IMR-90 (cell line): ENCODE measurements around the gene HAO2. TPM values are rescaled to one million over a fixed set of nuclear protein-coding genes. Genes with fewer than 3 reads are reported as not detected.

Experiments used
- ATAC-seq: fragments of 200-7000 bp; cut with Tn5 transposase; 2 replicates; pipeline ENCODE4 v1.9.1; 2020; ENCODE audit warnings: low read depth, mild to moderate bottlenecking, moderate library complexity
- BruUV-seq: library from RNA; stranded (reverse); fragments of 400-500 nt; replicated peaks from 2 replicates; lab custom pipeline; 2021; lab: Mats Ljungman, UMichigan
- CTCF ChIA-PET: fragments of 300-600 bp; formaldehyde crosslinking; extraction: SDS; loops from one replicate; lab custom pipeline; 2021; ENCODE audit warnings: antibody characterized with exemption; lab: Yijun Ruan, JAX
- POLR2A ChIA-PET: fragments of 300-600 bp; sonication (Branson Sonifier 250); formaldehyde crosslinking; loops from one replicate; lab custom pipeline; 2022; ENCODE audit warnings: antibody characterized with exemption; ENCODE audit not compliant: unreplicated experiment; lab: Charles Lee
- DNase-seq: peaks from one replicate; pipeline ENCODE4 v3.0.0; 2013
- H2AFZ ChIP-seq: replicated peaks from 2 replicates; pipeline ENCODE3; 2013; ENCODE audit warnings: low read length, mild to moderate bottlenecking; ENCODE audit not compliant: poor library complexity
- H2AK5ac ChIP-seq: 2 replicates; pipeline ENCODE4 v1.6.1; 2013; ENCODE audit warnings: low read depth, low read length, inconsistent platforms
- H2AK9ac ChIP-seq: replicated peaks from 2 replicates; pipeline ENCODE3; 2013; ENCODE audit warnings: mild to moderate bottlenecking, low read depth, low read length, moderate library complexity; ENCODE audit not compliant: poor library complexity
- H2BK120ac ChIP-seq: 2 replicates; pipeline ENCODE4 v1.6.1; 2013; ENCODE audit warnings: low read depth, low read length, inconsistent platforms
- H2BK15ac ChIP-seq: 3 replicates; pipeline ENCODE4 v1.6.1; 2013; ENCODE audit warnings: low read depth, low read length, inconsistent platforms
- H2BK20ac ChIP-seq: 2 replicates; pipeline ENCODE4 v1.6.1; 2013; ENCODE audit warnings: low read depth, mild to moderate bottlenecking, inconsistent platforms, low read length, moderate library complexity
- H2BK5ac ChIP-seq: 2 replicates; pipeline ENCODE4 v1.6.1; 2013; ENCODE audit warnings: mild to moderate bottlenecking, low read depth, low read length, inconsistent platforms; ENCODE audit not compliant: poor library complexity, severe bottlenecking
- H3K14ac ChIP-seq: replicated peaks from 2 replicates; pipeline ENCODE4 v1.6.1; 2013; ENCODE audit warnings: low read depth, low read length, inconsistent platforms
- H3K18ac ChIP-seq: 2 replicates; pipeline ENCODE4 v1.6.1; 2013; ENCODE audit warnings: low read depth, low read length, control low read depth
- H3K23ac ChIP-seq: 2 replicates; pipeline ENCODE4 v1.6.1; 2013; ENCODE audit warnings: low read depth, low read length, inconsistent platforms
- H3K27ac ChIP-seq: 2 replicates; pipeline ENCODE4 v1.5.1; 2013; ENCODE audit warnings: mild to moderate bottlenecking, control low read depth, low read length; ENCODE audit not compliant: insufficient read depth
- H3K27me3 ChIP-seq: 2 replicates; pipeline ENCODE4 v1.6.1; 2013; ENCODE audit warnings: low read length; ENCODE audit not compliant: control insufficient read depth, insufficient read depth
- H3K36me3 ChIP-seq: 2 replicates; pipeline ENCODE4 v1.6.1; 2013; ENCODE audit warnings: low read length, mixed read lengths; ENCODE audit not compliant: control insufficient read depth, insufficient read depth
- H3K4ac ChIP-seq: 2 replicates; pipeline ENCODE4 v1.6.1; 2013; ENCODE audit warnings: low read depth, low read length, inconsistent platforms
- H3K4me1 ChIP-seq: 2 replicates; pipeline ENCODE4 v1.6.1; 2013; ENCODE audit warnings: low read length, mixed read lengths; ENCODE audit not compliant: control insufficient read depth, insufficient read depth
- H3K4me2 ChIP-seq: 2 replicates; pipeline ENCODE4 v1.6.1; 2013; ENCODE audit warnings: low read depth, mild to moderate bottlenecking, control low read depth, low read length, moderate library complexity
- H3K4me3 ChIP-seq: 2 replicates; pipeline ENCODE4 v1.5.1; 2013; ENCODE audit warnings: low read depth, mild to moderate bottlenecking, control low read depth, low read length, moderate library complexity; ENCODE audit not compliant: insufficient read depth
- H3K56ac ChIP-seq: 2 replicates; pipeline ENCODE4 v1.6.1; 2013; ENCODE audit warnings: low read length, inconsistent platforms; ENCODE audit not compliant: insufficient read depth; ENCODE audit errors: extremely low read depth
- H3K79me1 ChIP-seq, 2 experiments: 2 replicates each; pipeline ENCODE4 v1.6.1; 2013; ENCODE audit warnings: low read length in 2 of 2, inconsistent platforms in 1 of 2, low read depth in 1 of 2
- H3K9ac ChIP-seq: 2 replicates; pipeline ENCODE4 v1.6.1; 2013; ENCODE audit warnings: low read depth, low read length, control low read depth
- H3K9me1 ChIP-seq: 2 replicates; pipeline ENCODE4 v1.6.1; 2013; ENCODE audit warnings: low read length, inconsistent platforms; ENCODE audit not compliant: insufficient read depth
- H3K9me3 ChIP-seq: 2 replicates; pipeline ENCODE4 v1.6.1; 2013; ENCODE audit warnings: low read length; ENCODE audit not compliant: control insufficient read depth, insufficient read depth
- H4K20me1 ChIP-seq: 2 replicates; pipeline ENCODE4 v1.6.1; 2013; ENCODE audit warnings: low read length, inconsistent platforms; ENCODE audit not compliant: insufficient read depth
- H4K5ac ChIP-seq: 2 replicates; pipeline ENCODE4 v1.6.1; 2013; ENCODE audit warnings: mild to moderate bottlenecking, low read depth, low read length, control low read depth
- H4K8ac ChIP-seq, 2 experiments: 2 replicates each; pipeline ENCODE4 v1.6.1; 2013; ENCODE audit warnings: low read depth in 2 of 2, low read length in 2 of 2, control low read depth in 1 of 2, inconsistent platforms in 1 of 2
- H4K91ac ChIP-seq: 2 replicates; pipeline ENCODE4 v1.6.1; 2013; ENCODE audit warnings: low read depth, low read length, inconsistent platforms; ENCODE audit not compliant: insufficient read depth
- CEBPB ChIP-seq: IDR thresholded peaks from 2 replicates; pipeline ENCODE4 v1.6.1; 2012; ENCODE audit warnings: low read depth, low read length, improper control_type of control experiment
- CHD1 ChIP-seq: IDR thresholded peaks from 2 replicates; pipeline ENCODE4 v1.6.1; 2012; ENCODE audit warnings: low read depth, low read length, improper control_type of control experiment
- CTCF ChIP-seq: conservative IDR thresholded peaks from 2 replicates; pipeline ENCODE4 v1.5.1; 2012; ENCODE audit warnings: mild to moderate bottlenecking, low read depth, low read length, improper control_type of control experiment
- FOS ChIP-seq: fragments of 150-350 bp; IDR thresholded peaks from 2 replicates; pipeline ENCODE4 v1.6.1; 2016; ENCODE audit warnings: low read depth, low read length
- MAFK ChIP-seq: IDR thresholded peaks from 2 replicates; pipeline ENCODE4 v1.6.1; 2012; ENCODE audit warnings: low read depth, low read length, improper control_type of control experiment
- RFX5 ChIP-seq: IDR thresholded peaks from 2 replicates; pipeline ENCODE4 v1.8.0; 2012; ENCODE audit warnings: low read depth, mild to moderate bottlenecking, low read length, moderate library complexity
- SMC3 ChIP-seq: fragments of 150-350 bp; IDR thresholded peaks from 2 replicates; pipeline ENCODE4 v1.6.1; 2016; ENCODE audit warnings: low read depth, mild to moderate bottlenecking, antibody characterized with exemption, low read length, moderate library complexity
- dilution Hi-C: fragments of 300-500 bp; cut with HindIII; formaldehyde crosslinking; loops from one replicate; pipeline ENCODE4 v1.14.3; 2018; ENCODE audit warnings: low sequenced_read_pairs; ENCODE audit not compliant: unreplicated experiment
- in situ Hi-C: fragments of 300-500 bp; cut with MboI; formaldehyde crosslinking; loops from 3 replicates; pipeline ENCODE4 v1.14.3; 2019; ENCODE audit warnings: low sequenced_read_pairs, inconsistent platforms, mixed read lengths
- intact Hi-C: fragments of 100-400 bp; cut with micrococcal nuclease; formaldehyde crosslinking; loops from 2 replicates; pipeline ENCODE4 v1.10.0; 2022
- polyA plus RNA-seq, 3 experiments: library from polyadenylated mRNA; depleted of rRNA; stranded (reverse); fragments of >200 nt; gene quantifications; 2 replicates each; pipeline ENCODE4 v1.2.3, GENCODE V29; 2012; ENCODE audit warnings: low replicate concordance in 1 of 3
- total RNA-seq: library from RNA; depleted of rRNA; stranded (reverse); fragments of >200 nt; gene quantifications from 2 replicates; pipeline ENCODE4 v1.2.3, GENCODE V29; 2012
- TF ChIP-seq, protein P1 (sequence below): fragments of 150-350 bp; IDR thresholded peaks from 2 replicates; pipeline ENCODE4 v1.6.1; 2017; ENCODE audit warnings: mild to moderate bottlenecking, antibody characterized with exemption, low read length, low read depth

HAO2 gene
- total and polyA plus RNA-seq, 2 of the 4 experiments (the other 2 are of a cell fraction), result not detected

- in situ Hi-C loops (no loop called here), intact Hi-C loops (no loop called here), dilution Hi-C loops (no loop called here)
- Histone ChIP-seq H3K36me3 (no peaks in the 10 kb centered on the region), H2BK5ac (no peak overlapping the region), H3K18ac (no peak overlapping the region), H3K9me1 (no peaks in the 10 kb centered on the region), H2AFZ (no peak overlapping the region), H2BK15ac (no peak overlapping the region), H3K9ac (no peak overlapping the region), H2AK9ac (no peak overlapping the region), H2BK20ac (no peak overlapping the region), H3K27ac (no peak overlapping the region), H3K23ac (no peak overlapping the region), H2BK120ac (no peak overlapping the region), H4K8ac (no peak overlapping the region), H4K5ac (no peak overlapping the region), H3K79me1 (no peaks in the 10 kb centered on the region), H3K14ac (no peak overlapping the region), H3K4ac (no peak overlapping the region), H3K4me3 (no peak overlapping the region), H4K20me1 (no peaks in the 10 kb centered on the region), H3K4me2 (no peak overlapping the region), H2AK5ac (no peak overlapping the region), H3K4me1 (no peaks in the 10 kb centered on the region), H4K91ac (no peak overlapping the region), H3K9me3 (no peaks in the 10 kb centered on the region), H3K27me3 (no peaks in the 10 kb centered on the region), H3K56ac (no peak overlapping the region)
- ChIA-PET POLR2A (no interaction called here), CTCF (no interaction called here)
- DNase-seq, result no peak
- no TSS peak for BruUV-seq
- TF ChIP-seq CTCF, result no peak
- TF ChIP-seq SMC3, result no peak
- TF ChIP-seq CEBPB, result no peak
- TF ChIP-seq, protein P1, sequence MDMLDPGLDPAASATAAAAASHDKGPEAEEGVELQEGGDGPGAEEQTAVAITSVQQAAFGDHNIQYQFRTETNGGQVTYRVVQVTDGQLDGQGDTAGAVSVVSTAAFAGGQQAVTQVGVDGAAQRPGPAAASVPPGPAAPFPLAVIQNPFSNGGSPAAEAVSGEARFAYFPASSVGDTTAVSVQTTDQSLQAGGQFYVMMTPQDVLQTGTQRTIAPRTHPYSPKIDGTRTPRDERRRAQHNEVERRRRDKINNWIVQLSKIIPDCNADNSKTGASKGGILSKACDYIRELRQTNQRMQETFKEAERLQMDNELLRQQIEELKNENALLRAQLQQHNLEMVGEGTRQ, result no peak
- no peak for TF ChIP-seq FOS
- no peak for TF ChIP-seq MAFK
- no peak for TF ChIP-seq CHD1
- no peak for TF ChIP-seq RFX5
- ATAC-seq, result no peak
Observed at GRCh38 chr1:119390526-119390925, 21.9 kb downstream of the HAO2 start.
